ENCODE measurements around the gene PNISR.

The PNISR gene

GRCh38 chr6:99422912-99423311, 2.2 kb downstream of the PNISR start:
- no peak overlapping the region for H3K4me3 ChIP-seq (ENCODE audit: low read depth, low read length)
- TF ChIP-seq CTCF (IDR thresholded peaks at IDR 0.05; ENCODE audit: low read depth, low read length), result no peak

GRCh38 chr6:99416892-99417767, 8.0 kb downstream of the PNISR start:
- TF ChIP-seq CTCF (IDR thresholded peaks at IDR 0.05; ENCODE audit: low read depth, low read length), result no peak
- no peak overlapping the region for H3K4me3 ChIP-seq (ENCODE audit: low read depth, low read length)

- no peak overlapping the region for H3K4me3 ChIP-seq (ENCODE audit: low read depth, low read length)
- TF ChIP-seq CTCF (IDR thresholded peaks at IDR 0.05; ENCODE audit: low read depth, low read length), result no peak
Measured at GRCh38 chr6:99416226-99416625, 8.9 kb downstream of the PNISR start.

- no peak for TF ChIP-seq CTCF (IDR thresholded peaks at IDR 0.05; ENCODE audit: low read depth, low read length)
Measured at GRCh38 chr6:99415446-99415845, 9.7 kb downstream of the PNISR start.

DNA sequence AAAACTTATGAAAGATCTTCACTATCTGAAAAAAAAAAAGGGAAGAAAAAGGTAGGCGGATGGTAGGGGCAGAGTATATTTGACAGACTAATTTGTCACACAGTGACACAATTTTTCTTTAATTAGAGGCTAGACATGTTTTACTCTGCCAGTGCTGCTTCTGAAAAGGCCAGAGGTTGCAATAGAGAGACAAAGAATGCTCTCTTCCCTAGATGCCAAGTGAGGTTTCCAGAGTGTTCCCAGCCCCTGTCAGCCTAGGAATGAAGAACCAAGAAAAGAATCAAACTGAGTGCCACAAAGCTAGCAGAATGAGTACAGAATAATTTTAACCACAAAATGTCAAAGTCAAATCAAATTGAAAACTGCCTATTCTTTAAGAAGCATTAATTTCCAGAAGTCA, 13.0 kb downstream of the PNISR start:
- no peak for TF ChIP-seq CTCF (IDR thresholded peaks at IDR 0.05; ENCODE audit: low read depth, low read length)
- no peak overlapping the region for H3K4me3 ChIP-seq (ENCODE audit: low read depth, low read length)

More at GRCh38 chr6:99415446-99415845, 9.7 kb downstream of the PNISR start:
- H3K4me3 ChIP-seq (ENCODE audit: low read depth, low read length), result no peak overlapping the region

- H3K4me3 ChIP-seq (ENCODE audit: low read depth, low read length), result no peak overlapping the region
- no peak for TF ChIP-seq CTCF (IDR thresholded peaks at IDR 0.05; ENCODE audit: low read depth, low read length)
Measured at GRCh38 chr6:99409672-99410071, 15.4 kb downstream of the PNISR start.

DNA sequence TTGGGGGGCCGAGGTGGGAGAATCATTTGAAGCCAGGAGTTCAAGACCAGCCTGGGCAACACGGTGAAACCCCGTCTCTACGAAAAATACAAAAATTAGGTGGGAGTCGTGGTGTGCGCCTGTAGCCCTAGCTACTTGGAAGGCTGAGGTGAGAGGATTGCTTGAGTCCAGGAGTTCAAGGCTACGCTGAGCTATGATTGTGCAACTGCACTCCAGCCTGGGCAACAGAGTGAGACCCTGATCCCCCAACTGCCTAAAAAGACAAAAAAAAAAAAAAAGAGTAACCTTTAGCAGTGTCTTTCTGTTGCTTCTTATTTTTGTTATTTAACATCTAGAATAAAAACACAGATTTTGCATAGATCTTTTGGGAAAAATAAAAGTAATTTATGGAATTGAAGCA, 18.0 kb downstream of the PNISR start:
- TF ChIP-seq CTCF (IDR thresholded peaks at IDR 0.05; ENCODE audit: low read depth, low read length), result no peak
- no peak overlapping the region for H3K4me3 ChIP-seq (ENCODE audit: low read depth, low read length)
